ENCODE measurements around the gene HOXB6.

HOXB6 gene

DNA sequence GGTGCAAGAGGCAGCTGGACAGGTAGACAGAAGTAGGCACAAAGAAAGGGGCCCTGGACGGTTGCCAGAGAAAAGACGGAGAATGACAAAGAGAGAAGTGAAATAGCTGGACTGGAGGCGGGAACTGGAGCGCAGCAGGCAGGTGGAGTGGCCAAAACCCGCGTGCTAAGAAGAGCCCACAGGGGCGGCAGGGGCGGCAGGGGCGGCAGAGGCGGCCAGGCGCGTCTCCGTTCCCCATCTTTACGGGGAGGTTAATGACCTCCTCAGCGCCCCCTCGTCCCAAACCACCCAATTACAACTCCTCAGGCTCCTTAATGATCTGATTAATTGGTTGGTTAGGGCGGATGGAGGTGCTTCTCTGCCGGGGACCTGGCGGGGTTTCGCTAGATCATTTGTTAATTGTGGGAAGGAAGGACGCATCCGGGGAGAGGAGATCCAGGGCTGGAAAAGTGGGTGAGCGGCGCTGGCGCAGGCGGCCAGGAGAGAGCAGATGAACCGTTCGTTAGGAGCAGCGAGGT is 36.8 kb upstream of the HOXB6 start:
- no peaks in the 10 kb centered on the region for H3K4me1 ChIP-seq (ENCODE audit: insufficient read depth, low read length)
- no peak overlapping the region for H2AFZ ChIP-seq (ENCODE audit: low read depth, low read length)
- peaks cover 100% of the 10 kb centered on the region for H3K27me3 ChIP-seq (ENCODE audit: insufficient read depth, low read length)
- H3K36me3 ChIP-seq (ENCODE audit: insufficient read depth, low read length): no peaks in the 10 kb centered on the region
- no peak overlapping the region for H3K4me3 ChIP-seq (ENCODE audit: low read length)
- H3K9me3 ChIP-seq (ENCODE audit: low read length): no peaks in the 10 kb centered on the region

DNA sequence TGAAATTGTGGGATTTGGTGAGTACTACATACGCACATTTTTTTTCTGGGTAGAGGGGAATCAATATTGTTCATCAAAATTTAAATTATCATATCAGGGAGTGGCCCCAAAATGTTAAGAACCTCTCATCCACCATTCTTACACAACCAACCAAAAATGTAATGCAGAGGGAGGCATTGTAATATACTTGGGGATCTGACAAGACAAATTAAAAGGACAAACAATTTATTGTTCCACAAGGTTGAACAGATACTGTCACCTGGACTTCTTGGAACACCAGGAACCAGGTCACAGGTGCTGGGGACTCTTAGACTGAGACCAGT is 36.0 kb upstream of the HOXB6 start:
- Histone ChIP-seq H3K4me3 (ENCODE audit: low read length) (no peak overlapping the region), H3K4me1 (ENCODE audit: insufficient read depth, low read length) (no peaks in the 10 kb centered on the region), H3K9me3 (ENCODE audit: low read length) (no peaks in the 10 kb centered on the region), H3K36me3 (ENCODE audit: insufficient read depth, low read length) (no peaks in the 10 kb centered on the region), H3K27me3 (ENCODE audit: insufficient read depth, low read length) (peaks cover 97% of the 10 kb centered on the region), H2AFZ (ENCODE audit: low read depth, low read length) (no peak overlapping the region)

DNA sequence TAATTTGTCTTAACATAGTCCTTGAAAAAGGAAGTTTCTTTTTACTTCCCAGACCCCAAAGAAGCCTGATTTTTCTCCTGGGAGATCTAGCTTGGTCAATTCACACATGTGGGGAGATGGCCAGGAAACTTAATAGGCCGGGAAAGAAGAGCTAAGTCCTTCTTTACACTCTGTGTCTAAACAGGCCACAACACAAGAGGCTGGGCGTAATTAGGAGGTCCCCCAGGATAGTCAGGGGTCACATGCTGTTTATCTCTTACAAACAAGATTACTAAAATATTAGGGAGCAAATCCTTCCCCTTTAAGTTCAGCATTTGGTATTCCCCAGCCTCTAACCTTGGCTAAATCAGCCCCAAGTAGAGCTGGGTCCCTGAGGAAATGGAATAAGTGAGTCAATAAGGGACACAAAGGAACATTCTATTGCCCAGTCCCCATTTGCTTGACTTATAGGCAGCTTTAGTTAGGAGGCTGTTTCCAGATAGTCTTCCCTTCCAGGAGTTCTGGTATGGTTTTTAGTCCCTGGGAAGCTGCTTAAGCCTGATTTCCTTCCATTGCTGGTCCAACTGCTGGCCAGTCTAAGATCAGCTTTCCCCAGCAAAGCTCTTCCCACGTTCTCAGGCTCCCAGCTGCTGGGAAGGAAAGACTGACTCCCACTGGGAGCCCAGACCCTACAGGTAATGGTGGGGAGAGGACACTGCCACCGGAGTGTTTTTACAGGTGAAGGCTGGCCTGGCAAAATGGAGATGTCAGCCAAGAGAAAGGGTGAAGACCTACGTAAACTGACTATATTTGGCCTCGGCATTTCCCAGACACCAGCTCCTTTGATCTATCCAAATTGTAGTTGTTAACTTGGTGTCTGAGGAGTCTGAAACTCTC is 35.4 kb upstream of the HOXB6 start:
- H3K27me3 ChIP-seq (ENCODE audit: insufficient read depth, low read length): peaks cover 97% of the 10 kb centered on the region
- H3K4me1 ChIP-seq (ENCODE audit: insufficient read depth, low read length): no peaks in the 10 kb centered on the region
- no peak overlapping the region for H2AFZ ChIP-seq (ENCODE audit: low read depth, low read length)
- no peaks in the 10 kb centered on the region for H3K9me3 ChIP-seq (ENCODE audit: low read length)
- H3K4me3 ChIP-seq (ENCODE audit: low read length): no peak overlapping the region
- no peaks in the 10 kb centered on the region for H3K36me3 ChIP-seq (ENCODE audit: insufficient read depth, low read length)

DNA sequence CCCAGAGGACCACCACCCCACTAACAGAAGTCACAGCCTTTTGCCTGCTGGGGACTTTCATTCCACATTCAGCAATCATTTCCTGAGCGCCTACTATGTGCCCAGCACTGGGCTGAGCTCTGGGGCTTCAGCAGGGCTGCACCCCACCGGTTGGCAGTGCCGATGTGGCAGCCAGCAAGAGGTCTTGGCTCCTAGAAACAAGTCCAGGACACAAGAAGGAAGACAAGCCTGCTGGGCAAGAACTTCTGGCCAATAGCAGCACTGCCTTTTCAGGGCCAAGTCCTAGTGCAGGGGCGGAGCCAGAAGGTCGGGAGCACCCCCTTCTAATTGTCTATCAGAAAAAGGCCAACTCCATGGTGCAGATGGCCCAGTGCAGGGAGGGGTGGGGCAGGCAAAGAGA is 34.4 kb upstream of the HOXB6 start:
- Histone ChIP-seq H3K9me3 (ENCODE audit: low read length) (no peaks in the 10 kb centered on the region), H3K4me3 (ENCODE audit: low read length) (no peak overlapping the region), H3K27me3 (ENCODE audit: insufficient read depth, low read length) (peaks cover 97% of the 10 kb centered on the region)

GRCh38 chr17:48637323-48638260 is 32.8 kb upstream of the HOXB6 start:
- Histone ChIP-seq H2AFZ (ENCODE audit: low read depth, low read length) (no peak overlapping the region), H3K9me3 (ENCODE audit: low read length) (no peaks in the 10 kb centered on the region), H3K4me3 (ENCODE audit: low read length) (no peak overlapping the region), H3K36me3 (ENCODE audit: insufficient read depth, low read length) (no peaks in the 10 kb centered on the region), H3K4me1 (ENCODE audit: insufficient read depth, low read length) (no peaks in the 10 kb centered on the region), H3K27me3 (ENCODE audit: insufficient read depth, low read length) (peaks cover 95% of the 10 kb centered on the region)

More for the DNA sequence above, 34.4 kb upstream of the HOXB6 start:
- Histone ChIP-seq H3K4me1 (ENCODE audit: insufficient read depth, low read length) (no peaks in the 10 kb centered on the region), H2AFZ (ENCODE audit: low read depth, low read length) (no peak overlapping the region), H3K36me3 (ENCODE audit: insufficient read depth, low read length) (no peaks in the 10 kb centered on the region)

DNA sequence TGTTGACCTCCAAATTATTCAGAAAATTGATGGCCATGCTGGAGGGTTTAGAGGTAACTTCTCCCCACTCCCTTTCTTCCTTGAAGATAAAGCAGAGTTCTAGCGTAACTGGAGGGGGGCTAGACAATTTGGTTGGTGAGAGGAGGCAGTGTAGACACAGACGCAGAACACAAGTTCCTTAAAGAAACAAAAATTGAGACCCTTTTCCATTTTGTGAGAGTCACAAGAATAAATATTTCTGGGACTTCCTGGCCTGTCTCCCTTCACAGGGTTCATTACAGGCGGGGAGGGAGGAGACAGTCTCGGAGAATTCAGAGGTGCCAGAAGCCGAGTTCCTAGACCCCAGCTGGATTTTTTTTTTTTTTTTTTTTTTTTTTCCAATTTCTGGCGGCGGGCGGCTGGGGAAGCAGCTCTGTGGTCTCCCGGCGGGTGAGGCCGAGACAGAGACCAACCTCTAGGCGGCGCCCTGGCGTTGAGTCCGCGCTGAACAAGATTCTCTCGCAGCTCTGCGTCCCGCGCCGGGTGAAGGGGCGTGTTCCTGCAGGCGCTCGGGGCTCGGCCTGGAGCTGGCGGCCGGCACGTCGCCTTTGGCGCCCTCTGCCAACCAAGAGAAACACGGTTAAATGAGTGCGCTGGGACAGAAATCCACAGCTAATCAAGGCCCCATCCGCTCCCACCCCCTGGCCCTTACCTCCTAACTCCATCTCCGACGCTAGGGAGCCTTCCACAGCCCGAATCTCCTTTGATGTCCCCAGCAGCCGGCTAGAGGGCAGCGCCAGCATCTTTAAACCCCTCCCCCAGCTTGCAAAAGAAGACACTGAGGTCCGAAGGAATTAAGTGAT is 31.6 kb upstream of the HOXB6 start:
- H3K4me1 ChIP-seq (ENCODE audit: insufficient read depth, low read length): no peaks in the 10 kb centered on the region
- H3K36me3 ChIP-seq (ENCODE audit: insufficient read depth, low read length): no peaks in the 10 kb centered on the region
- no peak overlapping the region for H2AFZ ChIP-seq (ENCODE audit: low read depth, low read length)
- H3K9me3 ChIP-seq (ENCODE audit: low read length): no peaks in the 10 kb centered on the region
- H3K27me3 ChIP-seq (ENCODE audit: insufficient read depth, low read length): peaks cover 95% of the 10 kb centered on the region
- H3K4me3 ChIP-seq (ENCODE audit: low read length): no peak overlapping the region

DNA sequence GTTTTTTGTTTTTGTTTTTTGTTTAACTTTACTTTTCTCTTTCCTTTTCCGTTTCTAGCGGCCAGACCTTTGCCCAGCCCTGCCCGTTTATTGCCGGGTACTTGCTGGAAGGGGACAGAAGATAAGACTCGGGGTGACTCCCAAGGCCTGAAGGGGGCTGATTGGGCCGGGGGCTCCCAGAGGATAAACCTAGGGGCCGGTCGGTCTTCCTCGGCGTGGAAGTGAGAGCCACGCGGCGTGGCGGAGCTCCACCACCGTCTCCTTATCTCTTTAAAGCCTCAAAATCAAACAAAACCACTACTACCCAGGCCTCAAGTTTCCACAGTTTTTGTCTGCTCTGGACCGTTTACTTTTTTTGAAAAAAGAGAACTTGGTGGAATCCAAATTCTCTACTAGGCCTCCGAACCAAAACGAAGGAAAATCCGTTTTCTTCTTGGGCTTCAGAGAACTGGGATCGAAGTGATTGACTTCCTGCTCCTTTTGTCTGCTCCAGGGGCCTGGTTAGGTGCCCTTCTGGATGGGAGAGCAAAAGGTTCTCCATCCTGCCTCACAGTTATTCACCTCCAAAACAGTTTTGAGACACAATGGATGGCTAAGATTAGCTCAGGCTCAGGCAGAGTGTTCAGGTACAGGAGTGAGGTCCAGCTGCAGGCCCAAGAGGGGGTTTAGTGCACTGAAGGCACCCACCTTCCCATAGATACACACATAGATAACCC is 29.9 kb upstream of the HOXB6 start:
- Histone ChIP-seq H2AFZ (ENCODE audit: low read depth, low read length) (no peak overlapping the region), H3K4me1 (ENCODE audit: insufficient read depth, low read length) (no peaks in the 10 kb centered on the region), H3K36me3 (ENCODE audit: insufficient read depth, low read length) (no peaks in the 10 kb centered on the region), H3K9me3 (ENCODE audit: low read length) (no peaks in the 10 kb centered on the region), H3K27me3 (ENCODE audit: insufficient read depth, low read length) (peaks cover 95% of the 10 kb centered on the region), H3K4me3 (ENCODE audit: low read length) (no peak overlapping the region)

DNA sequence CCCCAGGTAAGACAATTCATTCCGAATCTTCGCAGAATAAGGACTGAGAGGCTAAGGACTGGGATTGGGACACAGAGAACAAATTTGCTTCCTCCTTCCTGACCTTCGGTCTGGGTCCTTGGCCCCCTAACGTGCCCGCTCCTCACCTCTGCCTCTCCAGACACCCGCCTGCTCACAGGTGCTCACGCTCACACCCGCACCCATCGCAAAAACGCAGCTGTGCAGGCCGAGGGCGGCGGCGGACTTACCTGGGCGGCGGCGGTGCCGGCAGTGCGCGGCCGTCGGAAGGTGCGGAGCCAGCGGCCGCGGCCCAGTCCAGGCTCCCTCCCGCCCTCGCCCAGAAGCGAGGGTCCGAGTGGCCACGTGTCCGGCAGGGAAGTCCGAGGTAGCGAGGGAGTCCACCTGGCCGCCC is 28.5 kb upstream of the HOXB6 start:
- Histone ChIP-seq H3K9me3 (ENCODE audit: low read length) (no peaks in the 10 kb centered on the region), H3K4me3 (ENCODE audit: low read length) (no peak overlapping the region), H2AFZ (ENCODE audit: low read depth, low read length) (no peak overlapping the region), H3K36me3 (ENCODE audit: insufficient read depth, low read length) (no peaks in the 10 kb centered on the region), H3K27me3 (ENCODE audit: insufficient read depth, low read length) (peaks cover 95% of the 10 kb centered on the region), H3K4me1 (ENCODE audit: insufficient read depth, low read length) (no peaks in the 10 kb centered on the region)

DNA sequence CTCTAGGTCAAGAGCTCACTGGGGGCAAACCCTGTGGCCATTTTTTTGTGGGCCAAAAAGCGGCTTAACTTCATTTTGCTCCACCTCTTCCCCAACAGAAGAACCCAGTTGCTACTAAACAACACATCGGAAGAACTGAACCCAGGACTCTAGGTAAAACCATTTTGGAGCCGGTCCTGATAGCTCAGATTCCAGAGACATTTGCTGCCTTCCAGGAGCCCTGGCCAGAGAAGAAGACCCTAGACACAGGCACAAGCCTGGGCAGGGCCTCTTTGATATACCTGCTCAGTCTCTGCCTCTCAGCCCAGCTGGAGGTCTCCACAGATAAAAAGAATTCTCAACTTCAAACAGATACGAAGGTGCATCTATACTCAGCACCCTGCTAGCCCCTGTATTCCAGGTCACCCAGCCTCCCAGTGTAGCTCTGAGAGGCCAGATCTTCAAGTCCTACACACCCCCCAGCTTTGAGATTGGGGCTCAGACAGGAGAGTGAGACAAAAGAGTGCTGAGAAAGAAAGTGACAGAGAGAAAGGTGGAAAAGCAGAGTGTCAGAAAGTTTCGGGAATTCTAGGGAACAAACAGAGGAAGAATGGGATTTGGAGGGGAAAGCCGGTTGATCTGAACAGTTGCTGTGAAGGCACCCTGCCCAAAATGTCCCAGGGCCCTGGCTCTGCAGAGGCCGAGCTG is 27.9 kb upstream of the HOXB6 start:
- Histone ChIP-seq H3K27me3 (ENCODE audit: insufficient read depth, low read length) (peaks cover 95% of the 10 kb centered on the region), H3K9me3 (ENCODE audit: low read length) (no peaks in the 10 kb centered on the region), H3K4me3 (ENCODE audit: low read length) (no peak overlapping the region), H3K36me3 (ENCODE audit: insufficient read depth, low read length) (no peaks in the 10 kb centered on the region), H3K4me1 (ENCODE audit: insufficient read depth, low read length) (no peaks in the 10 kb centered on the region), H2AFZ (ENCODE audit: low read depth, low read length) (no peak overlapping the region)

DNA sequence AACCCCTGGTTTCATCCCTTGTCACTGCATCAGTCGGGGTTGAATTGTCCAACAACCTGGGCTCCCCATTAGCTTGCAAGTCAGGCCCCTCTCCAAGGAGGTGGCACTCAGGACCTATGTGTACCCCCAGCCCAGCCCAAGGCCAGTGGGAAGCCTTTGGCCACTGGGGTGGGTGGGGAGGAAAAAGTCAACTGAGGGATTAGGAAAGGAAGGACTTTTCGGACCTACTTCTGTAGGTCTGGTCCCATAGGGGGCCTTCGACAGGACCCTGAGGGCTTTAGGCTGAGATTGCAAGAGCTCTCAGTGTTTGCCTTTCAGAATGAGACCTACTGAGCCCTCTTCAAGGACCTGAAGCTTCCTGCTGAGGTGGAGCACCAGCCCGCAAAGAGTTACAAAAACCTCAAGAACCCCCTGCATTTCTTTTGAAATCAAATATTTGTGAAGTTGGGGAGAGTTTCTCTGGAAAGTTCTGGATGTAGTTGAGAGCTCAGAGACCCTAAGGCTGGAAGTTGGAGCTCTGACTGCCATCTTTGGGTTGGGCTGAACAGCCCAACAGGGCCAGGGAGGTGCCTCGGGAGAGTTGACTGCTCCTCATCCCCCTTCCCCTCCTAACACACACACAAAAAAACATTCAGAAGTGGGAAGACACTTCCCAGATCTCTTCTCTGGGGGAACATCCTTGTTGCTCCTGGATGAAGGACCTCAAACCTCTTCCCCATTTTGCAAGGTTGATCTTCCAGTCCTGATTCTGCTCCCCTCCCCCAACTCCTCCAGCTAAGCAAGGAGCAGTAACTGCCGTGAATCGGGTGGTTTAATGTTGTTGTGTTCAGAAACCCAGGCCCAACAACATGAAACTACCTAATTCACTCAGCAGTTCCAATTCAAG is 27.1 kb upstream of the HOXB6 start:
- H3K4me1 ChIP-seq (ENCODE audit: insufficient read depth, low read length): no peaks in the 10 kb centered on the region
- H3K27me3 ChIP-seq (ENCODE audit: insufficient read depth, low read length): peaks cover 94% of the 10 kb centered on the region
- no peak overlapping the region for H2AFZ ChIP-seq (ENCODE audit: low read depth, low read length)
- H3K4me3 ChIP-seq (ENCODE audit: low read length): no peak overlapping the region
- no peaks in the 10 kb centered on the region for H3K36me3 ChIP-seq (ENCODE audit: insufficient read depth, low read length)
- no peaks in the 10 kb centered on the region for H3K9me3 ChIP-seq (ENCODE audit: low read length)
